ENCODE results near the gene VPS45.

VPS45 gene

GRCh38 chr1:150146849-150147542 lies 79.4 kb downstream of the VPS45 start:
- ATAC-seq, result no peak
- TF ChIP-seq ZNF565 (CRISPR knock-in tag; conservative IDR thresholded peaks at IDR 0.05; ENCODE audit: low read depth) (no peak), GLIS3 (CRISPR knock-in tag; IDR thresholded peaks at IDR 0.05) (no peak), CSRNP3 (CRISPR knock-in tag; IDR thresholded peaks at IDR 0.05) (no peak), PPARA (CRISPR knock-in tag; IDR thresholded peaks at IDR 0.05; ENCODE audit: borderline replicate concordance) (no peak), ZC3H10 (CRISPR knock-in tag; IDR thresholded peaks at IDR 0.05) (no peak), ESRRG (CRISPR knock-in tag; IDR thresholded peaks at IDR 0.05) (no peak), OSR1 (CRISPR knock-in tag; IDR thresholded peaks at IDR 0.05) (no peak), ISL1 (CRISPR knock-in tag; IDR thresholded peaks at IDR 0.05) (no peak), ZNF8 (CRISPR knock-in tag; IDR thresholded peaks at IDR 0.05) (no peak), POU6F1 (CRISPR knock-in tag; IDR thresholded peaks at IDR 0.05; ENCODE audit: borderline replicate concordance, low read depth) (no peak), TSHZ2 (CRISPR knock-in tag; IDR thresholded peaks at IDR 0.05) (no peak), ZNF70 (CRISPR knock-in tag; IDR thresholded peaks at IDR 0.05) (no peak)

GRCh38 chr1:150148837-150149270 lies 81.3 kb downstream of the VPS45 start:
- ATAC-seq, result peak; percentile 44
- TF ChIP-seq POU6F1 (CRISPR knock-in tag; IDR thresholded peaks at IDR 0.05; ENCODE audit: borderline replicate concordance, low read depth) (no peak), ZNF70 (CRISPR knock-in tag; IDR thresholded peaks at IDR 0.05) (no peak), ZNF565 (CRISPR knock-in tag; conservative IDR thresholded peaks at IDR 0.05; ENCODE audit: low read depth) (no peak), CSRNP3 (CRISPR knock-in tag; IDR thresholded peaks at IDR 0.05) (no peak), BACH2 (CRISPR knock-in tag; IDR thresholded peaks at IDR 0.05; ENCODE audit: borderline replicate concordance) (no peak), ARNTL (CRISPR knock-in tag; IDR thresholded peaks at IDR 0.05; ENCODE audit: borderline replicate concordance, low read depth) (no peak), PATZ1 (CRISPR knock-in tag; IDR thresholded peaks at IDR 0.05; ENCODE audit: borderline replicate concordance) (no peak), SNAI2 (CRISPR knock-in tag; IDR thresholded peaks at IDR 0.05) (no peak), ISL1 (CRISPR knock-in tag; IDR thresholded peaks at IDR 0.05) (no peak), ZC3H10 (CRISPR knock-in tag; IDR thresholded peaks at IDR 0.05) (no peak), ZFP3 (CRISPR knock-in tag; IDR thresholded peaks at IDR 0.05) (no peak), ZFP30 (CRISPR knock-in tag; IDR thresholded peaks at IDR 0.05) (no peak), GLIS3 (CRISPR knock-in tag; IDR thresholded peaks at IDR 0.05) (no peak), TSHZ2 (CRISPR knock-in tag; IDR thresholded peaks at IDR 0.05) (no peak), RARB (CRISPR knock-in tag; IDR thresholded peaks at IDR 0.05) (no peak)

Data from SK-N-SH treated with all-trans-retinoic acid at 6 μM for 48 hours (cell line).